ENCODE data around the gene SRPK2.
A peak's percentile ranks its signal among the peaks of the same experiment; 100 is the strongest.
"Not testable (repeated sequence)": the region's sequence is repeated elsewhere in the genome, so short reads cannot be mapped to it uniquely, and the experiment has no call there.

The SRPK2 gene

GRCh38 chr7:105218939-105219770, 169.6 kb downstream of the SRPK2 start:
- no peak for FAIRE-seq

DNA sequence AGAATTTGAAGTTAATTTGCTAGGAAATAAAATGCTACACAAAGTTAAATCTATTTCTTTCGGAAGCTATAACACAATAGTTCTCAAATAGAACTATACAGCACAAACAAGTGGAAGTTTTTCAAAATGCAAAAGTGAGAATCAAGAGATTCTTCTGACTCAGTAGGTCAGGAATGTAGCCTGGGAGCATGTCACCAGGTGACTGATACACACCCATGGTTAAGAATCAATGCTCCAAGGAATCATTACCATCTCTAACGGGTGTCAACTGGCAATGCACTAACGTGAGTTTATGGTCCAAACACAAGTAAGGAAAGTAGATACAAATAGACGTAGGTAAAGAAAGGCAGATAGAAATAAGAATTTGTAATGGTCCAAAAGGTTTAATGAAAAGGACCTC, 170.5 kb downstream of the SRPK2 start:
- FAIRE-seq, result no peak

GRCh38 chr7:105216786-105217185, 171.9 kb downstream of the SRPK2 start:
- no peak for FAIRE-seq

DNA sequence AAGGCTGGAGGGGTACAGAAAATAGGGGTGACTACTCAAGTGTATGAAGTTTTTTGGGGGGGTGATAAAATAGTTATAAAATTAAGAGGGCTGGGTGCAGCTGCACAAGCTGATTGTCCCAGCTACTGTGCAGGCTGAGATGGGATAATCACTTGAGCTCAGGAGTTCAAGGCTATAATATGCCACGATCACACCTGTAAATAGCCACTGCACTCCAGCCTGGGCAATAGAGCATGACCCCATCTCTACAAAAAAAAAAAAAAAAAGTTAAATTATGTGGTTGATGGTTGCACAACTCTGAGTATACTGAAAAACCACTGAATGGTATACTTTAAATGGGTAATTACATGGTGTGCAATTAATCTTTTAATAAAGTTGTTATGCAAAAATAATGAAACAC, 172.9 kb downstream of the SRPK2 start:
- FAIRE-seq, result no peak

- FAIRE-seq, result no peak
These were observed 173.5 kb downstream of the SRPK2 start for GRCh38 chr7:105215182-105215581.

- no peak for FAIRE-seq
These were observed 175.1 kb downstream of the SRPK2 start for GRCh38 chr7:105213611-105214010.

GRCh38 chr7:105212212-105212611, 176.5 kb downstream of the SRPK2 start:
- FAIRE-seq, result no peak

GRCh38 chr7:105210721-105211205, 178.0 kb downstream of the SRPK2 start:
- FAIRE-seq, result no peak

DNA sequence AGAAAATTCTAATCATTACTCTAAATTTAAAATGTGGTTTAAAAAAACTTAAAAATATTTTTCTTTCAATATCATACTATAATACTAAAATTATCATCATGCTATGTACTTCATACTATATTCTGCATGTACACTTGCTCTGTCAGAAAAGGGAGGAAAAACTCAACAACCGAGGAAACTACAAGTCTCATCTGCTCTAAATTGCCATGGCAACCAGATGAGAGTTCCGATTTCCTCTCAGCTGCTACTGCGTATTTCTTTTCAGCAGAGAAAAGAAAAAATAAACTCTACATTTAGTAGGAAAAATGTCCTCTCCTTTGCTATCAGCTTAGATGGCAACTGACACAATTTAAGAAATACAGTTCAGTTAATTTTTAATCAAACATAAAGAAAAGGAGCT, 178.9 kb downstream of the SRPK2 start:
- peak; percentile 49 for FAIRE-seq

- FAIRE-seq, result no peak
These were observed 179.3 kb downstream of the SRPK2 start for GRCh38 chr7:105209433-105209832.

GRCh38 chr7:105206985-105207384, 181.7 kb downstream of the SRPK2 start:
- FAIRE-seq, result no peak

DNA sequence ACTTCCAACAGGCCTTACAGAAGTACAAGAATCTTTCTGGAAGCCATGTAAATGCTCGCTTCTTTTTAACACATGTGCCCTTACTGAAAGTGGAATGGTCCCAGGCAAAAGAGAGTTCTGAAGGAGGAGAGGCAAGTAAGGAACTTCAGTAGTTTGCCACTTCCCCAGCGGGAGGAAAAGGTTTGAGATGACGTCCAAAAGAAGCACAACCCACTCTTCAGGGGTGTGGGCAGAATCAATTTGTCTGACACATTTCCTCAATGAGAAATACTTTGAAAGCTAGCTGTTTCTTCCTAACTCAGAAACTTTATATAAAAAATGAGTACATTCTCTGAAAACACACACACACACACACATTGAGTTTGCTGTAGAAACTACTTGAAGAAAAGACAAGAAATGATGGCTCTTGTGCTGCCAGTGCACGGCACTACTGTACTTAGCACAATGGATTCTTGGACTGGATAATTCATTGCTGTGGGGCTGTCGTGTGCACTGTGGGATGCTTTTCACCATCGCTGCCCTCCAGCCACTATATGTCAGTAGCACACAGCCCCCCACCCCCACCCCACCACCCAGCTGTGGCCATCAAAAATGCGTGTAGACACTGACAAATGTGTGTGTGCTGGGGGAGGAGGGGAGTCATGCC, 183.0 kb downstream of the SRPK2 start:
- FAIRE-seq, result no peak

DNA sequence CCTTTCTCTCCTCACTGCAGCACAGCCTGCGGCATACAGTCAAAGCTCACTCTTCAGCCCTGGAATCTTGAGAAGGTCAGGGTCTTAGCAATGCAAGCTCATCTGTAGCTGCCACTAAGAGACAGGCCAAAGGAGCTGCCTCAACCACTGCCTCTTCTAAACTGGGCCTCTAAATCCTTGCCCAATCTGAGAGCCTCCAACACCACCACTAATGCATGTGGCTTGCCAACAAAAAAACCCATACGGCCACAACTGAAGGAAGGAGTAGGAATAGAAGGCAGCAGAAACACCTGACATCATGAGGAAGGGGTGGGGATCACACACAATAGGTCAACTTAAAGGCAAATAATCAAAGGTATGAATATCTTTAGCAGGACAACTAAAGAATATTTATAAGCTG, 183.8 kb downstream of the SRPK2 start:
- FAIRE-seq, result no peak

DNA sequence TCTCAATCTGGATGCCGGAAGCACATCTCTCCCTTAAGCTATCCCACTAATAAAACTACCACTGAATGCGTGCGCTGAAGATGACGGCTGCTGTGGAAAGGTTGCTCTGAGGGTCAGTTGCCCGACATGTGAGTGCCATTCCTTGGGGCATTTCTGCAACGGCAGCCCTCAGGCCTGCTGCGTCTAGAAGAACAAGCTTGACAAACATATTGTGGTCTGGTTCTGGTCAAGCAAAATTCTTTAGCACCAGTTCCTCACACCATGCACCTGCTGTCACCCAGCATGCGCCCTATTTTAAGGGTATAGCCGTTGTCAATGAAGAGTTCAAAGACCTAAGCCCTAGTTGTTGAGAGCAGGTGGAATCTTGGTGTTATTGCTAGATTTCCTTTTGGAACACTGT, 184.2 kb downstream of the SRPK2 start:
- FAIRE-seq, result no peak

DNA sequence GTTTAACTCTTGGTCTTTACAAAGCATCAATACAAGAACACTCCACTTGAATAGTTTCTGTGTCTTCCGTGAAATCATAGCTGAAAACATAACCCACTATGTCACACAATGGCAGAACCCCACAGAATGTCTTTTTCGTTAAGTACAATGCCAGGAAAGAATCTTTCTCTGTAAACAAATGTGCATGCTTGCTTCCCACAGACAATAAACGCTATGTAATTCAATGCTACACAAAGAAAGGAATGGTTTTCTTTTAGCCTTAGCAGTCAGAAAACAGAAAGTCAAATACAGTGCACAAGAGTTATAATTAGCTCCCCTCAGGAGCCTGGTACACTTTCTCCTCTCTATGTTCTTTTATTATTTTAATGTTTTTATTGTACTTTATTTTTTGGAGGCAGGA, 186.1 kb downstream of the SRPK2 start:
- FAIRE-seq, result no peak

- FAIRE-seq, result no peak
These were observed 189.3 kb downstream of the SRPK2 start for GRCh38 chr7:105199386-105199785.

- no peak for FAIRE-seq
These were observed 190.5 kb downstream of the SRPK2 start for GRCh38 chr7:105198223-105198622.

GRCh38 chr7:105196473-105196872, 192.2 kb downstream of the SRPK2 start:
- no peak for FAIRE-seq

- FAIRE-seq, result no peak
These were observed 192.8 kb downstream of the SRPK2 start for GRCh38 chr7:105195891-105196290.

- not testable (repeated sequence) for FAIRE-seq
These were observed 193.8 kb downstream of the SRPK2 start for GRCh38 chr7:105194959-105195358.

GRCh38 chr7:105191331-105191730, 197.4 kb downstream of the SRPK2 start:
- no peak for FAIRE-seq

- FAIRE-seq, result no peak
These were observed 198.7 kb downstream of the SRPK2 start for GRCh38 chr7:105189859-105190492.

GRCh38 chr7:105188201-105188600, 200.5 kb downstream of the SRPK2 start:
- no peak for FAIRE-seq
